ENCODE measurements around the gene DMXL2.
"Not testable (repeated sequence)": the region's sequence is repeated elsewhere in the genome, so short reads cannot be mapped to it uniquely, and the experiment has no call there.

DNA sequence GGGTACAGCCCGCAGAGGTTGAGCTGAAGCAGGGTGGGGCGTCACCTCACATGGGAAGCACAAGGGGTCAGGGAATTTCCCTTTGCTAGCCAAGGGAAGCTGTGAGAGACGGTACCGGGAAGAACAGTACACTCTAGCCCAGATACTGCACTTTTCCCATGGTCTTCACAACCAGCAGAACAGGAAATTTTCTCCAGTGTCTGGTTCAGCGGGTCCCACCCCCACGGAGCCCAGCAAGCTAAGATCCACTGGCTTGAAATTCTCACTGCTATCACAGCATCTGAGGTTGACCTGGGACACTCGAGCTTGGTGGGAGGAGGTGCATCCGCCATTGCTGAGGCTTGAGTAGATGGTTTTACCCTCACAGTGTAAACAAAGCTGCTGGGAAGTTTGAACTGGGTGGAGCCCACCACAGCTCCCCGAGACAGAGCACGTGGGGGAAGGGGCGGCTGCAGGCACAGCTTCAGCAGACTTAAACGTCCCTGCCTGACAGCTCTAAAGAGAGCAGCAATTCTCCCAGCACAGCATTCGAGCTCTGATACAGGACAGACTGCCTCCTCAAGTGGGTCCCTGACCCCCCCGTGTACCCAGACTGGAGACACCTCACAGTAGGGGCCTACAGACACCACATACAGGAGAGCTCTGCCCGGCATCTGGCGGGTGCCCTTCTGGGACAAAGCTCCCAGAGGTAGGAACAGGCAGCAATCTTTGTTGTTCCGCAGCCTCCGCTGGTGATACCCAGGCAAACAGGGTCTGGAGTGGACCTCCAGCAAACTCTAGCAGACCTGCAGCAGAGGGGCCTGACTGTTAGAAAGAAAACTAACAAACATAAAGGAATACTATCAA is 53.4 kb downstream of the DMXL2 start:
- TF ChIP-seq, protein P1, sequence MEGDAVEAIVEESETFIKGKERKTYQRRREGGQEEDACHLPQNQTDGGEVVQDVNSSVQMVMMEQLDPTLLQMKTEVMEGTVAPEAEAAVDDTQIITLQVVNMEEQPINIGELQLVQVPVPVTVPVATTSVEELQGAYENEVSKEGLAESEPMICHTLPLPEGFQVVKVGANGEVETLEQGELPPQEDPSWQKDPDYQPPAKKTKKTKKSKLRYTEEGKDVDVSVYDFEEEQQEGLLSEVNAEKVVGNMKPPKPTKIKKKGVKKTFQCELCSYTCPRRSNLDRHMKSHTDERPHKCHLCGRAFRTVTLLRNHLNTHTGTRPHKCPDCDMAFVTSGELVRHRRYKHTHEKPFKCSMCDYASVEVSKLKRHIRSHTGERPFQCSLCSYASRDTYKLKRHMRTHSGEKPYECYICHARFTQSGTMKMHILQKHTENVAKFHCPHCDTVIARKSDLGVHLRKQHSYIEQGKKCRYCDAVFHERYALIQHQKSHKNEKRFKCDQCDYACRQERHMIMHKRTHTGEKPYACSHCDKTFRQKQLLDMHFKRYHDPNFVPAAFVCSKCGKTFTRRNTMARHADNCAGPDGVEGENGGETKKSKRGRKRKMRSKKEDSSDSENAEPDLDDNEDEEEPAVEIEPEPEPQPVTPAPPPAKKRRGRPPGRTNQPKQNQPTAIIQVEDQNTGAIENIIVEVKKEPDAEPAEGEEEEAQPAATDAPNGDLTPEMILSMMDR (IDR thresholded peaks at IDR 0.05) = not testable (repeated sequence)
- TF ChIP-seq POLR2AphosphoS5 (IDR thresholded peaks at IDR 0.05; ENCODE audit: low read depth, low read length); RCOR1 (IDR thresholded peaks at IDR 0.05; ENCODE audit: low read length); NRF1 (IDR thresholded peaks at IDR 0.05; ENCODE audit: low read depth, low read length); USF1 (IDR thresholded peaks at IDR 0.05; ENCODE audit: borderline replicate concordance, low read depth); NFIC (IDR thresholded peaks at IDR 0.05; ENCODE audit: borderline replicate concordance): not testable (repeated sequence)

All from SK-N-SH (cell line).